SU-DHL-6 (cell line): ENCODE measurements around the gene SNRPN.
"Not testable (repeated sequence)": the region's sequence is repeated elsewhere in the genome, so short reads cannot be mapped to it uniquely, and the experiment has no call there.

Experiments used
- H2AFZ ChIP-seq: fragments of 200-600 bp; sonication (generic); 2 replicates; pipeline ENCODE4 v1.6.1; 2014; ENCODE audit warnings: low read depth, mild to moderate bottlenecking, moderate library complexity, mixed read lengths, antibody characterized with exemption, low read length; ENCODE audit not compliant: severe bottlenecking
- H3F3A ChIP-seq: fragments of 200-600 bp; shearing (Covaris generic); 2 replicates; pipeline ENCODE4 v1.6.0; 2016; ENCODE audit warnings: antibody characterized with exemption, mild to moderate bottlenecking; ENCODE audit not compliant: insufficient read depth
- H3K27ac ChIP-seq: fragments of 200-600 bp; sonication (generic); 2 replicates; pipeline ENCODE4 v1.5.1; 2016; ENCODE audit warnings: low read depth, mild to moderate bottlenecking, low read length, moderate library complexity, mixed read lengths
- H3K27me3 ChIP-seq: fragments of 200-600 bp; sonication (generic), shearing (Covaris generic); 2 replicates; pipeline ENCODE4 v1.6.0; 2014; ENCODE audit warnings: mild to moderate bottlenecking, low read length
- H3K36me3 ChIP-seq: fragments of 200-600 bp; sonication (generic); 2 replicates; pipeline ENCODE4 v1.6.1; 2014; ENCODE audit warnings: mild to moderate bottlenecking, low read length, mixed read lengths
- H3K4me2 ChIP-seq: fragments of 300-600, 200-600 bp; shearing (Covaris generic), sonication (generic); 2 replicates; pipeline ENCODE4 v1.6.0; 2014; ENCODE audit warnings: low read length, low read depth, mild to moderate bottlenecking; ENCODE audit not compliant: poor library complexity, severe bottlenecking
- H3K4me3 ChIP-seq: fragments of 200-600 bp; sonication (generic); 2 replicates; pipeline ENCODE4 v1.5.1; 2014; ENCODE audit warnings: antibody characterized with exemption, low read length, mild to moderate bottlenecking, mixed read lengths; ENCODE audit not compliant: insufficient read depth, poor library complexity, severe bottlenecking
- H3K79me2 ChIP-seq: fragments of 200-600 bp; sonication (generic); 2 replicates; pipeline ENCODE4 v1.6.1; 2014; ENCODE audit warnings: mild to moderate bottlenecking, low read length, moderate library complexity; ENCODE audit not compliant: insufficient read depth
- H3K9ac ChIP-seq: fragments of 200-600 bp; sonication (generic); 2 replicates; pipeline ENCODE4 v1.7.0; 2014; ENCODE audit warnings: mild to moderate bottlenecking, low read length
- H3K9me2 ChIP-seq: fragments of 200-600 bp; sonication (generic); replicated peaks from 2 replicates; pipeline ENCODE4 v1.6.1; 2014; ENCODE audit warnings: low read length; ENCODE audit not compliant: insufficient read depth
- H3K9me3 ChIP-seq: fragments of 200-600 bp; sonication (generic); 2 replicates; pipeline ENCODE4 v1.6.1; 2014; ENCODE audit warnings: low read length, mixed read lengths; ENCODE audit not compliant: insufficient read depth
- H4K20me1 ChIP-seq: fragments of 200-600 bp; sonication (generic); 2 replicates; pipeline ENCODE4 v1.6.1; 2014; ENCODE audit warnings: low read depth, mild to moderate bottlenecking, antibody characterized with exemption, low read length, moderate library complexity, mixed read lengths
- CTCF ChIP-seq: fragments of 200-600 bp; sonication (generic); IDR thresholded peaks from one replicate; pipeline ENCODE4 v1.5.1; 2017; ENCODE audit warnings: antibody characterized with exemption, mild to moderate bottlenecking, low read length, moderate library complexity; ENCODE audit not compliant: insufficient read depth, poor library complexity, severe bottlenecking
- EZH2phosphoT487 ChIP-seq: fragments of 200-600 bp; sonication (generic), shearing (Covaris generic); conservative IDR thresholded peaks from 2 replicates; pipeline ENCODE4 v1.6.1; 2018; ENCODE audit warnings: mild to moderate bottlenecking, antibody characterized with exemption, low read length, moderate library complexity, mixed read lengths

SNRPN gene

GRCh38 chr15:24962880-24963279 is 8.1 kb downstream of the SNRPN start:
- H3K79me2 ChIP-seq = peaks cover 38% of the 10 kb centered on the region
- H3K4me3 ChIP-seq = no peak overlapping the region
- H3F3A ChIP-seq = no peaks in the 10 kb centered on the region
- no peak for TF ChIP-seq CTCF
- no peak for TF ChIP-seq EZH2phosphoT487
- no peak overlapping the region for H3K27ac ChIP-seq
- H4K20me1 ChIP-seq = no peaks in the 10 kb centered on the region
- no peak overlapping the region for H3K9ac ChIP-seq
- no peaks in the 10 kb centered on the region for H3K9me2 ChIP-seq
- H2AFZ ChIP-seq = no peak overlapping the region
- H3K27me3 ChIP-seq = no peaks in the 10 kb centered on the region
- H3K36me3 ChIP-seq = peaks cover 11% of the 10 kb centered on the region; the same call in 1 of the 2 replicates
- no peaks in the 10 kb centered on the region for H3K9me3 ChIP-seq
- H3K4me2 ChIP-seq = no peak overlapping the region

- Histone ChIP-seq H3K79me2 (0 out of 2 replicates have a peak, but pooled peaks cover 3% of the 10 kb centered on the region), H3K9me3 (no peaks in the 10 kb centered on the region), H4K20me1 (no peaks in the 10 kb centered on the region), H3K4me3 (no peak overlapping the region), H3K4me2 (no peak overlapping the region), H3K9me2 (no peaks in the 10 kb centered on the region), H3K36me3 (peaks cover 14% of the 10 kb centered on the region; the same call in 1 of the 2 replicates), H3K27ac (no peak overlapping the region), H2AFZ (no peak overlapping the region), H3F3A (no peaks in the 10 kb centered on the region; the same call in 1 of the 2 replicates), H3K27me3 (no peaks in the 10 kb centered on the region), H3K9ac (no peak overlapping the region)
- TF ChIP-seq EZH2phosphoT487 (no peak), CTCF (no peak)
These were observed 11.7 kb downstream of the SNRPN start for GRCh38 chr15:24966364-24967103.

GRCh38 chr15:24971052-24971451 is 16.3 kb downstream of the SNRPN start:
- Histone ChIP-seq H3K9me3 (no peaks in the 10 kb centered on the region), H3K79me2 (no peaks in the 10 kb centered on the region), H2AFZ (no peak overlapping the region), H3K36me3 (peaks cover 9% of the 10 kb centered on the region; the same call in 1 of the 2 replicates), H3K4me2 (no peak overlapping the region), H3K4me3 (no peak overlapping the region), H3K9me2 (no peaks in the 10 kb centered on the region), H3K27me3 (no peaks in the 10 kb centered on the region), H3K27ac (no peak overlapping the region), H3F3A (no peaks in the 10 kb centered on the region; the same call in 1 of the 2 replicates), H4K20me1 (no peaks in the 10 kb centered on the region), H3K9ac (no peak overlapping the region)
- TF ChIP-seq EZH2phosphoT487 = no peak

GRCh38 chr15:24971772-24972171 is 17.0 kb downstream of the SNRPN start:
- no peaks in the 10 kb centered on the region for H4K20me1 ChIP-seq
- no peak overlapping the region for H2AFZ ChIP-seq
- no peak overlapping the region for H3K4me2 ChIP-seq
- H3K27ac ChIP-seq = no peak overlapping the region
- H3K4me3 ChIP-seq = no peak overlapping the region
- TF ChIP-seq EZH2phosphoT487 = no peak
- TF ChIP-seq CTCF = no peak
- no peak overlapping the region for H3K9ac ChIP-seq
- H3K27me3 ChIP-seq = no peaks in the 10 kb centered on the region
- H3F3A ChIP-seq = no peaks in the 10 kb centered on the region; the same call in 1 of the 2 replicates
- H3K79me2 ChIP-seq = no peaks in the 10 kb centered on the region
- H3K36me3 ChIP-seq = peaks cover 8% of the 10 kb centered on the region; the same call in 1 of the 2 replicates
- no peaks in the 10 kb centered on the region for H3K9me3 ChIP-seq
- no peaks in the 10 kb centered on the region for H3K9me2 ChIP-seq

- not testable (repeated sequence) for H3K4me2 ChIP-seq, H3K9ac ChIP-seq, H3K9me3 ChIP-seq, H3K36me3 ChIP-seq, H3K27ac ChIP-seq, H3K4me3 ChIP-seq, H3K27me3 ChIP-seq, H3K79me2 ChIP-seq, H3F3A ChIP-seq, H4K20me1 ChIP-seq, H2AFZ ChIP-seq, H3K9me2 ChIP-seq
These were observed 17.9 kb downstream of the SNRPN start for GRCh38 chr15:24972707-24973106.
